Psoas muscle (tissue), 8 donors: ENCODE data around the gene INSYN2A. TPM values are rescaled to one million over a fixed set of nuclear protein-coding genes. Genes with fewer than 3 reads are reported as not detected.

ENCODE experiments used
- ATAC-seq, 4 donors: fragments of 200-7000 bp; cut with Tn5 transposase; one replicate each; pipeline ENCODE4 v1.9.1; 2020; ENCODE audit warnings: moderate library complexity in 3 of 4, mild to moderate bottlenecking in 2 of 4
- DNase-seq, 2 donors: peaks; one replicate each; pipeline ENCODE4 v3.0.0-alpha.2; 2020
- H3K27ac ChIP-seq: fragments of 200-600 bp; one replicate; pipeline ENCODE4 v1.8.0; 2022
- H3K27me3 ChIP-seq, 3 donors: fragments of 200-600 bp in 1 of 3; one replicate each; pipeline versions ENCODE4 v1.6.1 to v1.8.0; 2013 to 2022; ENCODE audit warnings: low read length in 2 of 3, mild to moderate bottlenecking in 2 of 3, moderate library complexity in 1 of 3; ENCODE audit not compliant: insufficient read depth in 3 of 3
- H3K36me3 ChIP-seq, 2 donors: fragments of 200-600 bp in 1 of 2; one replicate each; pipeline versions ENCODE4 v1.6.1 to v1.8.0; 2013 to 2022; ENCODE audit warnings: low read depth in 1 of 2, mild to moderate bottlenecking in 1 of 2, moderate library complexity in 1 of 2; ENCODE audit not compliant: insufficient read depth in 1 of 2
- H3K4me1 ChIP-seq: fragments of 200-600 bp; one replicate; pipeline ENCODE4 v1.8.0; 2022
- H3K4me3 ChIP-seq: fragments of 200-600 bp; one replicate; pipeline ENCODE4 v1.8.0; 2022; ENCODE audit warnings: mild to moderate bottlenecking
- H3K9me3 ChIP-seq: fragments of 200-600 bp; one replicate; pipeline ENCODE4 v1.8.0; 2022
- WGBS, 3 donors: extraction: QIAGEN DNeasy Blood & Tissue Kit; methylation state at CpG; one replicate each; pipeline versions ENCODE4 v1.1.6 to v1.1.7; 2013; 5-methylcytosine and 5-hydroxymethylcytosine counted together
- intact Hi-C, 2 donors: fragments of 100-400 bp; cut with DNase I; formaldehyde crosslinking; loops; one replicate each; pipeline versions ENCODE4 v1.11.0 to v1.14.2; 2022
- polyA plus RNA-seq, 3 donors: library from polyadenylated mRNA; stranded (reverse); fragments of 200-250 nt; gene quantifications; one replicate each; pipeline ENCODE4 v1.2.3, GENCODE V29; 2013
- total RNA-seq, 4 donors: library from RNA; stranded (reverse); fragmentation: NEBNext Ultra II Directional in 2 of 4; extraction: Animal tissue kit (Norgen Biotek cat#: 25700) in 2 of 4; gene quantifications; one replicate each; pipeline versions ENCODE4 v1.2.1 to v1.2.4, GENCODE V29; 2021 to 2023
- TF ChIP-seq, protein P1 (sequence below): fragments of 200-600 bp; IDR thresholded peaks from one replicate; pipeline ENCODE4 v1.8.0; 2022; ENCODE audit warnings: antibody characterized with exemption
- donor health status: healthy with polysubstance abuse.
- donor health status: DM: no; HTN: no; CAD: no; lungs with moderate emphysema.
- donor health status: Bipolar disorder and iron deficiency.
- donor health status: healthy.
- donor health status: DM: yes; HTN: yes; CAD: no.
- donor health status: DM: no; HTN: no; CAD: no.
- donor health status: DM: no; HTN: no; CAD: no.
- donor health status: DM: yes; HTN: yes; CAD: no.

Gene INSYN2A
- total and polyA plus RNA-seq, 7 donors, result 0.01 to 0.19 (median 0.10) TPM; not detected in 2

GRCh38 chr10:127186813-127187212 is 9.6 kb downstream of the INSYN2A start:
- TF ChIP-seq, protein P1, sequence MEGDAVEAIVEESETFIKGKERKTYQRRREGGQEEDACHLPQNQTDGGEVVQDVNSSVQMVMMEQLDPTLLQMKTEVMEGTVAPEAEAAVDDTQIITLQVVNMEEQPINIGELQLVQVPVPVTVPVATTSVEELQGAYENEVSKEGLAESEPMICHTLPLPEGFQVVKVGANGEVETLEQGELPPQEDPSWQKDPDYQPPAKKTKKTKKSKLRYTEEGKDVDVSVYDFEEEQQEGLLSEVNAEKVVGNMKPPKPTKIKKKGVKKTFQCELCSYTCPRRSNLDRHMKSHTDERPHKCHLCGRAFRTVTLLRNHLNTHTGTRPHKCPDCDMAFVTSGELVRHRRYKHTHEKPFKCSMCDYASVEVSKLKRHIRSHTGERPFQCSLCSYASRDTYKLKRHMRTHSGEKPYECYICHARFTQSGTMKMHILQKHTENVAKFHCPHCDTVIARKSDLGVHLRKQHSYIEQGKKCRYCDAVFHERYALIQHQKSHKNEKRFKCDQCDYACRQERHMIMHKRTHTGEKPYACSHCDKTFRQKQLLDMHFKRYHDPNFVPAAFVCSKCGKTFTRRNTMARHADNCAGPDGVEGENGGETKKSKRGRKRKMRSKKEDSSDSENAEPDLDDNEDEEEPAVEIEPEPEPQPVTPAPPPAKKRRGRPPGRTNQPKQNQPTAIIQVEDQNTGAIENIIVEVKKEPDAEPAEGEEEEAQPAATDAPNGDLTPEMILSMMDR, result no peak
- 40 to 63% (median 42%) methylated on average over 7 of the region's 7 CpGs for WGBS, 3 donors
- Histone ChIP-seq H3K4me1 (no peaks in the 10 kb centered on the region), H3K36me3 (no peaks in the 10 kb centered on the region), H3K27ac (no peak overlapping the region), H3K4me3 (no peak overlapping the region), H3K27me3 (no peaks in the 10 kb centered on the region), H3K9me3 (no peaks in the 10 kb centered on the region)
- no peak for DNase-seq
- intact Hi-C loops, result no loop called here
- no peak for ATAC-seq

DNA sequence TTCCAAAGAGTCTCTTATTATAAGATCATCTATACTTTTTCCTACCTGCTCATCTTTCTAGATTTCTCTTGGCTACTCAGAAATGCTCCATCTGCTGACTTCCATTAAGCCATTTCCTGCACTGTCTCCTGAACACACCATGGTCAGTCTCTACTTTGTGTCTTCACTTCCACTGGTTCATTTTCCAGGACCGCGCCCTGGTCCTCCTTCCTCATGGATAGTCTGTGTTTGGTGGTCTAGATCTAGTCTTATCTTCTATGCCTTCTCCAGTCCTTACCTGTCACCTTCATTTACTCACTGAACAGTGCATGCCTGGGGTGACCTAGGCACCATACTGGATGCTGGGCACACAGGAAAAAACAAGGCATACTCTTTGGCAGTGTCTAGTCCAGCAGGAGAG is 11.8 kb downstream of the INSYN2A start:
- H3K27ac ChIP-seq, result no peak overlapping the region
- WGBS, 3 donors, result 97 to 100% (median 100%) methylated on average over 2 of the region's 2 CpGs
- H3K27me3 ChIP-seq, result no peaks in the 10 kb centered on the region
- TF ChIP-seq, protein P1, result no peak
- H3K4me1 ChIP-seq, result no peaks in the 10 kb centered on the region
- no peak overlapping the region for H3K4me3 ChIP-seq
- no peaks in the 10 kb centered on the region for H3K9me3 ChIP-seq
- intact Hi-C loops, result no loop called here
- no peak for DNase-seq
- ATAC-seq, result no peak
- H3K36me3 ChIP-seq, result no peaks in the 10 kb centered on the region

- TF ChIP-seq, protein P1, result no peak
- H3K27me3 ChIP-seq, result no peaks in the 10 kb centered on the region
- H3K4me3 ChIP-seq, result no peak overlapping the region
- 94 to 96% (median 96%) methylated on average over 4 of the region's 4 CpGs for WGBS, 3 donors
- ATAC-seq (no peak), DNase-seq (no peak)
- no peak overlapping the region for H3K27ac ChIP-seq
- no peaks in the 10 kb centered on the region for H3K9me3 ChIP-seq
- intact Hi-C loops, result no loop called here
- no peaks in the 10 kb centered on the region for H3K4me1 ChIP-seq
- H3K36me3 ChIP-seq, result no peaks in the 10 kb centered on the region
These were observed 14.2 kb downstream of the INSYN2A start for GRCh38 chr10:127182161-127182560.

DNA sequence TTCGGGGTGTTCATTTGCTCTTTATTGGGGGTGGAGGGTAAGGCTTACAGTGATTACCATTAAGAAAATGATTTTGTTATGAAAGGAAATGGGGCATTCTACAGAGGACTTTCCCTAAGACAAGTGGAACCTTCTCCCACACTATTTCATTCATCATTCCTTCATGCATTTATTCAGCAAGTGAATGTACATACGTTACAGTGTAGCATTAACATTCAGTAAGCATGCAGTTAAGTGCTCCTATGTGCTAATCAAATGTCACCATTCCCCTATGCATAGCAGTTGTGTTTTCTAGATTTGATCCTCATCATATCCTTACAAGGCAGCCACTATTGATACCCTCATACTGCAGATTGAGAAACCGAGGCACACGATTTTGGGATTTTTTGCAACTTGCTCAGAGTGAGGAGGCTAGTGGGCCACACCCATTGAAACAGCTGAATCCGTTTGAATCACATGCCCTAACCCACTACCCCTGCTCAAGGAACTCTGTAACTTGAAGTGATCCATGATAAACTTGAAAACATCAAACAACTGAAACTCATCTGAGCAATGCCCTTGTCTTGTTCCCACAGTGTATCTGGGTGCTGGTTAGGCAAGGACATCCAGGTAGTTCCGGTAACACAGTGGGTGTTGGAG is 16.7 kb downstream of the INSYN2A start:
- Histone ChIP-seq H3K36me3 (no peaks in the 10 kb centered on the region), H3K4me1 (no peaks in the 10 kb centered on the region), H3K27me3 (no peaks in the 10 kb centered on the region), H3K27ac (no peak overlapping the region), H3K9me3 (no peaks in the 10 kb centered on the region), H3K4me3 (no peak overlapping the region)
- TF ChIP-seq, protein P1, result no peak
- DNase-seq (no peak), ATAC-seq (no peak)
- intact Hi-C loops, result no loop called here
- 93 to 98% (median 96%) methylated on average over 6 of the region's 6 CpGs for WGBS, 3 donors

GRCh38 chr10:127176649-127177048 is 19.7 kb downstream of the INSYN2A start:
- ATAC-seq, result no peak

More at GRCh38 chr10:127176649-127177048, 19.7 kb downstream of the INSYN2A start:
- no peaks in the 10 kb centered on the region for H3K4me1 ChIP-seq
- no peak overlapping the region for H3K4me3 ChIP-seq
- TF ChIP-seq, protein P1, result no peak
- 87 to 90% (median 89%) methylated on average over 16 of the region's 16 CpGs for WGBS, 3 donors
- no peaks in the 10 kb centered on the region for H3K27me3 ChIP-seq
- H3K27ac ChIP-seq, result no peak overlapping the region
- no peaks in the 10 kb centered on the region for H3K36me3 ChIP-seq
- no peak for DNase-seq
- no peaks in the 10 kb centered on the region for H3K9me3 ChIP-seq
- intact Hi-C loops, result no loop called here
